GM12865 (cell line): ENCODE measurements around the gene SLC28A3.

ENCODE experiments used
- DNase-seq: peaks from one replicate; pipeline ENCODE4 v3.0.0; 2010; ENCODE audit warnings: low read depth
- H3K4me3 ChIP-seq: 2 replicates; pipeline ENCODE4 v1.5.1; 2011; ENCODE audit warnings: mild to moderate bottlenecking, low read depth, low read length, control low read depth
- CTCF ChIP-seq: IDR thresholded peaks from 2 replicates; pipeline ENCODE4 v1.5.1; 2011; ENCODE audit warnings: low read length, control low read depth, low read depth, inconsistent platforms; ENCODE audit not compliant: insufficient read depth; ENCODE audit errors: missing control alignments

SLC28A3 gene

GRCh38 chr9:84304166-84304565, 36.4 kb downstream of the SLC28A3 start:
- no peak for TF ChIP-seq CTCF
- no peak overlapping the region for H3K4me3 ChIP-seq
- DNase-seq, result no peak

GRCh38 chr9:84303061-84303460, 37.5 kb downstream of the SLC28A3 start:
- no peak overlapping the region for H3K4me3 ChIP-seq
- DNase-seq, result no peak
- TF ChIP-seq CTCF, result no peak

DNA sequence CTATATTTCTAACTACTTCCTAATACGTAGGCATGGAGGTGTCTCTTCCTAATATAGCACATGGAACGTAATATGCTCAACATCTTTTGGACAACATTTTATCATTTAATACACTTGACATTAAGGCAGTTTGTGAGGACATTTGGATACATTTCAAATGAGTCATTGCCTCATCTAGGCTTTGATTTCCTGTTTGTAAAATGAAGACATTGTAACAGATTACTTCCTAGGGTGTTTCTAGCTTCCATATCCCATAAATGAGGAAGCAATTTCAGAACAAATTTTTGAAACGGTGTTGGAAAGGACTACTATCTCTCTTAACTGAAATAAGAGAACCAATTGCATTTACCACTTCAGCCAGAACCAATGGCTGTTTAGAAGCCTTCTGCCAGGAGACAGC, 38.7 kb downstream of the SLC28A3 start:
- no peak for DNase-seq
- no peak overlapping the region for H3K4me3 ChIP-seq
- no peak for TF ChIP-seq CTCF

- no peak for DNase-seq
- TF ChIP-seq CTCF, result no peak
- no peak overlapping the region for H3K4me3 ChIP-seq
Observed at GRCh38 chr9:84300271-84300670, 40.3 kb downstream of the SLC28A3 start.

- no peak for TF ChIP-seq CTCF
- DNase-seq, result no peak
- no peak overlapping the region for H3K4me3 ChIP-seq
Observed at GRCh38 chr9:84297162-84297821, 43.3 kb downstream of the SLC28A3 start.

DNA sequence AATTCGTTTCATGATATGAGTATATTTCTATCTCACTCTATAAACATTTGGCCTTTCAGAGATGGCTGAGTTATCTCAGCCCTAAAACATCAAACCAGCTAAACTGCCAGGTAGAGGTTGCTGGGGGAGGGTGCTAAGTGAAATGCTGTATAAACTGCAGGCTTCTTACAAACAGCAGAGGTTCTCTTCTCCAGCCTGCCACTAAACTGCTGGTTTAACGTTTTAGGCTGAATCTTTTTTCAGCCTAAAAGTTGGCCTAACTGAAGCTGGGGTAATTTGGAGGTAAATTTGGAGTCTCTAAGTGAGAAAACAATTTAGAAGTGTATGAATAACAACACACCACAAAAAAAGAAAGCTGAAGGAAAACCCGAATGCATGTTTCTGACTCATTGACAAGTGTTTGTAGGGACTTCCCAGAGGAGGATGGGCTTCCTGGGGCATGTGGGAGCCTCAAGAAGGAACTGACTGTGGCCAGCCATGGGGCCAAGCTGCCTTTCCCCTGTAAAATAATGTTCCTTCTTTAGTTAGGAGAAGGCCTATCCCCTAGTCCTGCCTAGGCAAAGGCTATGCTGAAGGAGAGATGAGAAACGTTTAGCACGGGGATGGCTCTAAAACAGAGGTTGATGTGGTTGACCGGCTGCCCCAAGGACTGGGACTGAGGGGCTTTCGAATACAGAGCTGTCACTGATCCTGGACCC, 44.3 kb downstream of the SLC28A3 start:
- peak; percentile 85 for DNase-seq
- TF ChIP-seq CTCF, result no peak
- peak overlapping the region; percentile 7; the same call in 1 of the 2 replicates for H3K4me3 ChIP-seq
